BJ (cell line): ENCODE results near the gene AGK. TPM values are rescaled to one million over a fixed set of nuclear protein-coding genes. Genes with fewer than 3 reads are reported as not detected.
"Not testable (repeated sequence)": the region's sequence is repeated elsewhere in the genome, so short reads cannot be mapped to it uniquely, and the experiment has no call there.

Experiments
- CTCF ChIA-PET: fragments of 350-600 bp; formaldehyde crosslinking; extraction: SDS; loops from one replicate; lab custom pipeline; 2021; ENCODE audit warnings: antibody characterized with exemption, inconsistent platforms; lab: Yijun Ruan, JAX
- POLR2A ChIA-PET: fragments of 300-600 bp; sonication (Branson Sonifier 250); formaldehyde crosslinking; extraction: SDS; loops from one replicate; lab custom pipeline; 2021; ENCODE audit warnings: antibody characterized with exemption; lab: Charles Lee
- DNase-seq: peaks from one replicate; pipeline ENCODE4 v3.0.0-alpha.2; 2011; ENCODE audit warnings: low read depth
- H3K27me3 ChIP-seq: 2 replicates; pipeline ENCODE4 v1.6.0; 2011; ENCODE audit warnings: low read length; ENCODE audit not compliant: control insufficient read depth, insufficient read depth
- H3K36me3 ChIP-seq: 2 replicates; pipeline ENCODE4 v1.5.1; 2011; ENCODE audit warnings: low read length; ENCODE audit not compliant: control insufficient read depth, insufficient read depth
- H3K4me3 ChIP-seq: 2 replicates; pipeline ENCODE4 v1.5.1; 2011; ENCODE audit warnings: low read depth, mild to moderate bottlenecking, control low read depth, low read length
- CTCF ChIP-seq: IDR thresholded peaks from 2 replicates; pipeline ENCODE4 v1.5.1; 2011; ENCODE audit warnings: low read depth, mild to moderate bottlenecking, control low read depth, inconsistent platforms, low read length, moderate library complexity; ENCODE audit not compliant: insufficient read depth
- polyA plus RNA-seq: library from polyadenylated mRNA; depleted of rRNA; stranded (reverse); fragments of >200 nt; gene quantifications from 2 replicates; pipeline ENCODE4 v1.2.3, GENCODE V29; 2011

AGK gene
- polyA plus RNA-seq, 1 experiment, result 30.3 TPM

DNA sequence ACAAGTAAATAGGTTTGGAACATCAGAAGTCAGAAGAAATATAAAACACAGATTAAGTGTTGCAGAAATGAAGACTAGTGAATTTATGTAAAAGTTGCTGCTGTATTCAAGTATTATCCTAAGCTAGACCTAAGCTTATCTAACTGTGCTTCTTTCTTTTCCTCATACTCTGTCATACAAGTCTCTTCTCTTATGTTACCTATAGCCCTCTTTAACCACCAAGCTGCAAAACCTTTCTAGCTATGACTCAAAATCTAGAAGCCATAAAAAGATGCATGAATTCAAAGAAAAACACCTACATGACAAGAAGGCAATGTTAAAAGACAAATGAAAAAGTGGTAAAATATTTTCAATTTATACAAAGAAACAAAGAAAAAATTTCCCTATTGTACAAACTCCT, 127.8 kb downstream of the AGK start:
- Histone ChIP-seq H3K27me3 (no peaks in the 10 kb centered on the region), H3K4me3 (no peak overlapping the region), H3K36me3 (peaks cover 1% of the 10 kb centered on the region; the same call in 1 of the 2 replicates)
- no peak for DNase-seq
- CTCF ChIA-PET, result no interaction called here
- TF ChIP-seq CTCF, result no peak
- POLR2A ChIA-PET, result interaction anchor here (0.5 kb wide), 1 partner anchor 949 kb away, joined by 6 read pairs; no protein-coding TSS in a partner anchor

GRCh38 chr7:141685285-141686023, 134.2 kb downstream of the AGK start:
- no peak for TF ChIP-seq CTCF
- DNase-seq, result no peak
- CTCF ChIA-PET, result no interaction called here
- POLR2A ChIA-PET, result no interaction called here
- Histone ChIP-seq H3K36me3 (peaks cover 2% of the 10 kb centered on the region), H3K27me3 (no peaks in the 10 kb centered on the region), H3K4me3 (no peak overlapping the region)

DNA sequence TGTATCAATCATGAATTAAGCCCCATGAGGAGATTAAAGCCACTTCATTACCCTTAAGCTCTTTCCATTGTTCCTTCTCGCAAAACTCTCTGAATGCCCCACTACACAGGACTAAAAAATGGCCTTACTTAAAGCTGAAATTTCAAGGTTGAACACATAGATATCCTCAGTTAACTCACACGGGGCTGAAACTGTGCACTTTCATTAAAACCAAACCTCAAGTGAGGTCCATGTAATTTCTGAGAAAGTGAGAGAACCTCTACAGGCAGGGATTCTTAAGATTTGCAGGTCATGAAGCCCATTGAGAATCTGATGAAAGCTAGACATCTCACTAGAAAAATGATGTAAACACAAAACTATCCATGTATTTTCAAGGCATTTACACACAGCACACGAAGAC, 134.9 kb downstream of the AGK start:
- no peaks in the 10 kb centered on the region for H3K27me3 ChIP-seq
- CTCF ChIA-PET, result no interaction called here

DNA sequence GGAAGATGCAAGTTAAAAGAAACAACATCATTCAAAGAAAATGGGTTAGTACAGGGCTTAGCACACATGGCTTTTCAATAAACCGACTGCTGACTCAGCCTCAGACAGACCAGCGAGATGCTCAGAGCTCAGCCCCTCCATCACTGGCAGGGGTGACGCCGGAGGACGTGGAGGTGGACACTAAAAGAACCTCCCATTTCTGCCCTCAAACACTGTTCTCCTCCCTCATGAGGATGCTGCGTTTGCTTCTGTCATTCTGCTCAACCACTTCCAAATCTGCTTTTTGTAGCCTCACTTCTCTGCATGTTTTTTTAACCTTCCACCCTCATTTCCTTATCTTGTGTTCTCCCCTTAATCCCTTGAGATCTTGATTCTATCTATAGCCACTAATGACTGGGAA, 135.5 kb downstream of the AGK start:
- no peak for DNase-seq
- POLR2A ChIA-PET, result no interaction called here

More for the DNA sequence above, 134.9 kb downstream of the AGK start:
- H3K36me3 ChIP-seq, result peaks cover 2% of the 10 kb centered on the region
- no peak for TF ChIP-seq CTCF
- POLR2A ChIA-PET, result no interaction called here
- no peak overlapping the region for H3K4me3 ChIP-seq
- DNase-seq, result no peak

GRCh38 chr7:141688043-141688442, 136.8 kb downstream of the AGK start:
- no peak for TF ChIP-seq CTCF
- Histone ChIP-seq H3K27me3 (no peaks in the 10 kb centered on the region), H3K36me3 (peaks cover 2% of the 10 kb centered on the region), H3K4me3 (no peak overlapping the region)
- no peak for DNase-seq
- CTCF ChIA-PET, result no interaction called here
- POLR2A ChIA-PET, result no interaction called here

More for the DNA sequence above, 135.5 kb downstream of the AGK start:
- CTCF ChIA-PET, result no interaction called here
- TF ChIP-seq CTCF, result no peak
- Histone ChIP-seq H3K4me3 (no peak overlapping the region), H3K27me3 (no peaks in the 10 kb centered on the region), H3K36me3 (peaks cover 2% of the 10 kb centered on the region)

DNA sequence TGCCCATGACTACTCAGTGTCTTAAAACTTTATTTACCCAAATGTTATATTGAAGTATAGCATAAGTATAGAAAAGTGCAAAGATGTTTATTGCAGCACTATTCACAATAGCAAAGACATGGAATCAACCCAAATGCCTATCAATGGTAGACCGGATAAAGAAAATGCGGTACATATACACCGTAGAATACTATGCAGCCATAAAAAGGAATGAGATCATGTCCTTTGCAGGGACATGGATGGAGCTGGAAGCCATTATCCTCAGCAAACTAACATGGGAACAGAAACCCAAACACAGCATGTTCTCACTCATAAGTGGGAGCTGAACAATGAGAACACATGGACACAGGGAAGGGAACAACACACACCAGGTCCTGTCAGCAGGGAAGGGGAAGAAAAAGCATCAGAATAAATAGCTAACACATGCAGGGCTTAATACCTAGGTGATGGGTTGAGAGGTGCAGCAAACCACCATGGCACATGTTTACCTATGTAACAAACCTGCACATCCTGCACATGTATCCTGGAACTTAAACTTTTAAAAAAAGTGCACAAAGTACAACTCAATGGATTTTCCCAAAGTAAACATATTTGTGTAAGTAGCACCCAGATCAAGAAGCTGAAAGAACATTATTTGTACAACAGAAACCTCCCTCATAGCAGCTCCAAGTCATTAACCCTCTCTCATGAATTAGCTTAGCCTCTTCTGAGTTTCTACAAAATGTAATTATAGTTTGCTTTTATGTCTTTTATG, 138.0 kb downstream of the AGK start:
- DNase-seq, H3K36me3 ChIP-seq, POLR2A ChIA-PET, H3K4me3 ChIP-seq, H3K27me3 ChIP-seq: not testable (repeated sequence)
- CTCF ChIA-PET, result interaction anchor here (1.0 kb wide), 1 partner anchor 97 kb away, joined by 3 read pairs; no protein-coding TSS in a partner anchor
